ENCODE data around the gene IRF7. TPM values are rescaled to one million over a fixed set of nuclear protein-coding genes. Genes with fewer than 3 reads are reported as not detected.

The IRF7 gene
- total and polyA plus RNA-seq, 9 of the 15 experiments (the other 6 are each of a cell fraction or from before 2014, with no cell fraction given): 0.27 to 7.6 (median 1.8) TPM

GRCh38 chr11:607971-608659 is 7.6 kb downstream of the IRF7 start:
- H3K27me3 ChIP-seq (ENCODE audit: control insufficient read depth in 2 of 2, insufficient read depth in 2 of 2, low read length in 2 of 2): no peaks in the 10 kb centered on the region
- POLR2A ChIA-PET: interaction anchor here (0.6 to 0.9 kb wide), 5 partner anchors 25 to 198 kb away, joined by 3 read pairs; no protein-coding TSS in a partner anchor
- intact Hi-C loops (cut with micrococcal nuclease) (no loop called here), in situ Hi-C loops (cut with MboI) (no loop called here)
- H3K9me3 ChIP-seq (replicated peaks; ENCODE audit: control insufficient read depth, insufficient read depth, low read depth, low read length): no peaks in the 10 kb centered on the region
- BruUV-seq (replicated peaks): no TSS peak
- H3K4me2 ChIP-seq (ENCODE audit: insufficient read depth, low read length): no peak overlapping the region
- no peak for ATAC-seq
- H3K9me1 ChIP-seq (ENCODE audit: control insufficient read depth, insufficient read depth, low read length): no peaks in the 10 kb centered on the region
- peaks cover 99% of the 10 kb centered on the region for H3K36me3 ChIP-seq (ENCODE audit: control insufficient read depth, insufficient read depth, low read length)
- CTCF ChIA-PET (ENCODE audit: low intra/inter-chr PET ratio): no interaction called here
- no peak overlapping the region for H3K27ac ChIP-seq (ENCODE audit: extremely low read depth, low read depth, low read length)
- no peak overlapping the region for H3K9ac ChIP-seq (ENCODE audit: insufficient read depth in 1 of 2, low read depth in 2 of 2, low read length in 2 of 2)
- peaks cover 0 to 44% of the 10 kb centered on the region in 2 experiments; a peak in 3 of 5 replicates for H3K4me1 ChIP-seq (replicated peaks in 1 of 2; ENCODE audit: control insufficient read depth in 2 of 2, insufficient read depth in 2 of 2, low read length in 2 of 2)
- H3K4me3 ChIP-seq: no peak overlapping the region
- WGBS (ENCODE audit: insufficient coverage, low coverage, missing lambda C conversion rate): 94% methylated on average over 24 of the region's 45 CpGs
- peak; percentile 68 for TF ChIP-seq ZBTB33 (CRISPR knock-in tag; IDR thresholded peaks at IDR 0.05)
- peak; percentile 19; the same call in 1 of the 2 replicates for TF ChIP-seq POLR2G (IDR thresholded peaks at IDR 0.05; ENCODE audit: low read depth, low read length)
- TF ChIP-seq MEF2D (tag; conservative IDR thresholded peaks at IDR 0.05; ENCODE audit: low read depth): no peak
- no peak for DNase-seq (ENCODE audit: extremely low read depth in 1 of 4, low spot score in 3 of 4)
- no peaks in the 10 kb centered on the region for H3K79me2 ChIP-seq (ENCODE audit: control insufficient read depth, insufficient read depth, low read length)
- no peak for FAIRE-seq
- peaks cover 15% of the 10 kb centered on the region; the same call in 1 of the 2 replicates for H4K20me1 ChIP-seq (replicated peaks; ENCODE audit: control insufficient read depth, insufficient read depth, low read length)
- no peak overlapping the region for H2AFZ ChIP-seq (ENCODE audit: low read depth, low read length)
